Gastrocnemius medialis (tissue), 4 donors: ENCODE results near the gene SPAG5.

Experiments
- CTCF ChIP-seq, 5 experiments: fragments of 450-650 bp in 3 of 5; fragments of 200-600 bp in 2 of 5; sonication (generic) in 2 of 5; IDR thresholded peaks in 4 of 5; conservative IDR thresholded peaks in 1 of 5; 1 replicate in 4 of 5; 2 replicates in 1 of 5; pipeline ENCODE4 v1.5.1; 2016 to 2019; ENCODE audit warnings: antibody characterized with exemption in 5 of 5, mild to moderate bottlenecking in 3 of 5, moderate library complexity in 3 of 5
- POLR2A ChIP-seq, 2 donors: fragments of 450-650 bp; IDR thresholded peaks; one replicate each; pipeline ENCODE4 v1.6.1; 2017; ENCODE audit warnings: antibody characterized with exemption in 2 of 2, mild to moderate bottlenecking in 2 of 2, moderate library complexity in 2 of 2

- TF ChIP-seq CTCF (IDR thresholded peaks at IDR 0.05 in 4 of 5, conservative IDR thresholded peaks at IDR 0.05 in 1 of 5) (no peak), POLR2A (IDR thresholded peaks at IDR 0.05) (no peak)
These were observed 45.8 kb downstream of the SPAG5 start for GRCh38 chr17:28553000-28553505.
